ENCODE data around the gene AKAP7.
"Not testable (repeated sequence)": the region's sequence is repeated elsewhere in the genome, so short reads cannot be mapped to it uniquely, and the experiment has no call there.

Gene AKAP7

DNA sequence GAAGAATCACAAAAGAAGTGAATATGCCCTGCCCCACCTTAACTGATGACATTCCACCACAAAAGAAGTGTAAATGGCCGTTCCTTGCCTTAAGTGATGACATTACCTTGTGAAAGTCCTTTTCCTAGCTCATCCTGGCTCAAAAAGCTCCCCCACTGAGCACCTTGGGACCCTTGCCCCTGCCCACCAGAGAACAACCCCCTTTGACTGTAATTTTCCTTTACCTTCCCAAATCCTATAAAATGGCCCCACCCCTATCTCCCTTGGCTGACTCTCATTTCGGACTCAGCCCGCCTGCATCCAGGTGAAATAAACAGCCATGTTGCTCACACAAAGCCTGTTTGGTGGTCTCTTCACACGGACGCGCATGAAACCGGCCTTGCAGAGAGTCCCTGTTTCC, 165.6 kb downstream of the AKAP7 start:
- not testable (repeated sequence) for DNase-seq

- no peak for DNase-seq
Measured at GRCh38 chr6:131303338-131303930, 168.2 kb downstream of the AKAP7 start.

- DNase-seq: no peak
Measured at GRCh38 chr6:131305037-131305850, 170.0 kb downstream of the AKAP7 start.

DNA sequence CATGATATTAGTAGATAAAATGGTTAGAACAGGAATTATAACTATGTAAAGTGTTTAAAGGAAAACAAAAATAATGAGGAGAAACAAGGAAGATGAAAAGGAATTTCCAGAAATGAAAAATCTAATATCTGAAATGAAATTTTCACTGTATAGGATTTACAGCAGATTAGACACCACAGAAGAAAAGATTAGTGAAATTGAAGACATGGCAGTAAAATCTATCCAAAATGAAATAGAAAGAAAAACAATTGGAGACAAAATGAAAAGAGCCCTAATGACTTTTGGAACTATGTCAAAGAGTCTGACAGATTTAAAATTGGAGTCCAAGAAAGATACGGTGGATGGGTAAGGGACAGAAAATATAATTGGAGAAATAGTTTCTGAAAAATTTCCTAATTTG, 174.2 kb downstream of the AKAP7 start:
- no peak for DNase-seq

- DNase-seq: no peak
Measured at GRCh38 chr6:131314838-131315237, 179.6 kb downstream of the AKAP7 start.

- no peak for DNase-seq
Measured at GRCh38 chr6:131316654-131317053, 181.4 kb downstream of the AKAP7 start.

- DNase-seq: no peak
Measured at GRCh38 chr6:131317516-131317915, 182.2 kb downstream of the AKAP7 start.

- no peak for DNase-seq
Measured at GRCh38 chr6:131321589-131321988, 186.3 kb downstream of the AKAP7 start.

DNA sequence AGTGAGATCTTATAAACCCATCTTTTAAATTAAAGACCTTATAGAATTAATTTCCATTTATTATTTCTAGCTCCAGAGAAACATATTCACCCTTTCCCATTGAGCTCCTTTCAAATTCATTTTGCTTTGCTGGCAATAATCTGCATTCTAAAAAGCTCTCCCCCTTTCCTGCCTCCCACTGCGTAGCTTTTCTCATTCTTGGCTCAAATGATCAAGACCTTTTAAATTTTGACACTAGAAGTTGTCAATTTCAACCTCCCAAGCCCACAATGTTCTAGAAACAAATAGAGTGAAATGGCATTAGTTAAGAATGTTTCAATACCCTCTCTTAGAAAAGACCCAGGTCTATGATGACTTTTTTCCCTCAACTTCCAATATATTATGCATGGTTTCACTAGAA, 186.9 kb downstream of the AKAP7 start:
- DNase-seq: no peak

DNA sequence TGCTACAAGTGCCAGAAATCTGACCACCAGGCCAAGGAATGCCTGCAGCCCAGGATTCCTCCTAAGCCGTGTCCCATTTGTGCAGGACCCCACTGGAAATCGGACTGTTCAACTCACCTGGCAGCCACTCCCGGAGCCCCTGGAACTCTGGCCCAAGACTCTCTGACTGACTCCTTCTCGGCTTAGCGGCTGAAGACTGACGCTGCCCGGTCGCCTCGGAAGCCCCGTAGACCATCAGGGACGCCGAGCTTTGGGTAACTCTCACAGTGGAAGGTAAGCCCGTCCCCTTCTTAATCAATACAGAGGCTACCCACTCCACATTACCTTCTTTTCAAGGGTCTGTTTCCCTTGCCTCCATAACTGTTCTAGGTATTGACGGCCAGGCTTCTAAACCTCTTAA, 190.4 kb downstream of the AKAP7 start:
- DNase-seq: not testable (repeated sequence)

DNA sequence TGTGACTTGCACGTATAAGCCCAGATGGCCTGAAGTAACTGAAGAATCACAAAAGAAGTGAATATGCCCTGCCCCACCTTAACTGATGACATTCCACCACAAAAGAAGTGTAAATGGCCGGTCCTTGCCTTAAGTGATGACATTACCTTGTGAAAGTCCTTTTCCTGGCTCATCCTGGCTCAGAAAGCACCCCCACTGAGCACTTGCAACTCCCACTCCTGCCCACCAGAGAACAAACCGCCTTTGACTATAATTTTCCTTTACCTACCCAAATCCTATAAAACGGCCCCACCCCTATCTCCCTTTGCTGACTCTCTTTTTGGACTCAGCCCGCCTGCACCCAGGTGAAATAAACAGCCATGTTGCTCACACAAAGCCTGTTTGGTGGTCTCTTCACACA, 193.5 kb downstream of the AKAP7 start:
- not testable (repeated sequence) for DNase-seq

- DNase-seq: no peak
Measured at GRCh38 chr6:131331151-131331550, 195.9 kb downstream of the AKAP7 start.

DNA sequence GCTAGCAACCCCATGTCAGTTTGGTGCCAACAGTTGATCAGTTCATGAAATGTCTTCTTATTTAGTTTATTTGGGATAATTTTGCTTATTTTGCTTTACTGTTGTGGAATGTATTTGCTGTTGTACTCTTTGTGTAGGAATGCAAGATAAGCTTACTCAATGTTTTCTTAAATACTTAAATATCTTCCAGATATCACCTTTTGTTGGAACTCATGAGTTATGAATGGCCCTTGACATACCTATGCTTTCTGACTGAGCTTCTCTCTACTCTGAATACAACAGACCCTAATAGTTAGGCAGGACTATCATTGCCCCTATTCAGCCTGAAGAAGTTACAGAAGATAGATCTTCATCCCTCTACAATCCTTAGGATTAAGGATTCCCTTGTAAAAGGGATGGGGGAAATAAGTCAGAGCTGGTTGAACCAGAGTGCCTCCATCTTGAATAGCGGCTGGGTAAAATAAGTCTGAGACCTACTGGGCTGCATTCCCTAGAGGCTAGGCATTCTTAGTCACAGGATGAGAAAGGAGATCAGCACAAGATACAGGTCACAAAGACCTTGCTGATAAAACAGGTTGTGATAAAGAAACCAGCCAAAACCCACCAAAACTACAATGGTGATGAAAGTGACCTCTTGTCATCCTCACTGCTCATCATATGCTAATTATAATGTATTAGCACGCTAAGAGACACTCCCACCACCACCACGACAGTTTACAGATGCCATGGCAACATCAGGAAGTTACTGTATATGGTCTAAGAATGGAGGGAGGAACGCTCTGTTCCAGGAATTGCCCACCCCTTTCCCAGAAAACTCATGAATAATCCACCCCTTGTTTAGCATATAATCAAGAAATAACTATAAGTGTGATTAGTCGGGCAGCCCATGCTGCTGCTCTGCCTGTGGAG, 196.9 kb downstream of the AKAP7 start:
- DNase-seq: no peak

Data from T1000 (cell line).